Neuronal stem cell (in vitro differentiated cells): ENCODE results near the gene KRTAP19-7.

Experiments used
- DNase-seq: peaks from one replicate; pipeline ENCODE4 v3.0.0-alpha.2; 2013; ENCODE audit warnings: low spot score
- H2AFZ ChIP-seq: one replicate; pipeline ENCODE4 v1.6.1; 2013; ENCODE audit warnings: mild to moderate bottlenecking, low read length, inconsistent platforms
- H2AK5ac ChIP-seq: 2 replicates; pipeline ENCODE4 v1.6.1; 2013; ENCODE audit warnings: low read depth, mild to moderate bottlenecking, inconsistent platforms, low read length, moderate library complexity, mixed read lengths
- H2BK120ac ChIP-seq: 2 replicates; pipeline ENCODE4 v1.6.1; 2013; ENCODE audit warnings: low read depth, mild to moderate bottlenecking, inconsistent platforms, low read length, moderate library complexity, mixed read lengths
- H2BK12ac ChIP-seq: one replicate; pipeline ENCODE4 v1.6.1; 2013; ENCODE audit warnings: low read length, inconsistent platforms
- H2BK15ac ChIP-seq: 2 replicates; pipeline ENCODE4 v1.6.1; 2013; ENCODE audit warnings: mild to moderate bottlenecking, low read length, inconsistent platforms, mixed read lengths
- H2BK5ac ChIP-seq: one replicate; pipeline ENCODE4 v1.6.1; 2013; ENCODE audit warnings: inconsistent platforms, mild to moderate bottlenecking, low read length, moderate library complexity
- H3K14ac ChIP-seq: one replicate; pipeline ENCODE4 v1.6.1; 2013; ENCODE audit warnings: low read length, inconsistent platforms
- H3K18ac ChIP-seq: 2 replicates; pipeline ENCODE4 v1.6.1; 2013; ENCODE audit warnings: low read length, inconsistent platforms
- H3K23ac ChIP-seq: 2 replicates; pipeline ENCODE4 v1.6.1; 2013; ENCODE audit warnings: low read depth, mild to moderate bottlenecking, mixed read lengths, low read length, inconsistent platforms; ENCODE audit not compliant: poor library complexity
- H3K27ac ChIP-seq: replicated peaks from 3 replicates; pipeline ENCODE4 v1.5.1; 2013; ENCODE audit warnings: low read length, inconsistent platforms
- H3K27me3 ChIP-seq, 3 experiments: 2 replicates each; pipeline ENCODE4 v1.6.1; 2013; ENCODE audit warnings: low read length in 3 of 3, mild to moderate bottlenecking in 2 of 3, inconsistent platforms in 1 of 3, low read depth in 1 of 3, mixed read lengths in 1 of 3, moderate library complexity in 1 of 3; ENCODE audit not compliant: control insufficient read depth in 3 of 3, insufficient read depth in 3 of 3
- H3K36me3 ChIP-seq, 2 donors: replicated peaks in 1 of 2; 2 replicates each; pipeline ENCODE4 v1.6.1; 2013; ENCODE audit warnings: low read length in 2 of 2; ENCODE audit not compliant: control insufficient read depth in 2 of 2, insufficient read depth in 2 of 2
- H3K4ac ChIP-seq: 2 replicates; pipeline ENCODE4 v1.6.1; 2013; ENCODE audit warnings: inconsistent platforms, mild to moderate bottlenecking, low read length, moderate library complexity
- H3K4me1 ChIP-seq, 2 donors: 1 replicate in 1 of 2; 2 replicates in 1 of 2; pipeline ENCODE4 v1.6.1; 2013; ENCODE audit warnings: low read length in 2 of 2, low read depth in 1 of 2; ENCODE audit not compliant: control insufficient read depth in 2 of 2, insufficient read depth in 1 of 2
- H3K4me2 ChIP-seq: one replicate; pipeline ENCODE4 v1.6.1; 2013; ENCODE audit warnings: mild to moderate bottlenecking, low read length, inconsistent platforms; ENCODE audit not compliant: insufficient read depth, poor library complexity, severe bottlenecking
- H3K4me3 ChIP-seq, 2 donors: 2 replicates each; pipeline ENCODE4 v1.5.1; 2013; ENCODE audit warnings: low read length in 2 of 2, mild to moderate bottlenecking in 2 of 2, inconsistent platforms in 1 of 2, moderate library complexity in 1 of 2
- H3K79me1 ChIP-seq: one replicate; pipeline ENCODE4 v1.6.1; 2013; ENCODE audit warnings: low read depth, mild to moderate bottlenecking, inconsistent platforms, low read length, moderate library complexity
- H3K9ac ChIP-seq: one replicate; pipeline ENCODE4 v1.6.1; 2013; ENCODE audit warnings: mild to moderate bottlenecking, low read depth, low read length, inconsistent platforms; ENCODE audit not compliant: poor library complexity
- H3K9me3 ChIP-seq, 2 donors: replicated peaks in 1 of 2; 2 replicates each; pipeline versions ENCODE3 to v1.6.1; 2013; ENCODE audit warnings: low read length in 2 of 2, mild to moderate bottlenecking in 2 of 2, inconsistent platforms in 1 of 2, low read depth in 1 of 2, mixed read lengths in 1 of 2, moderate library complexity in 1 of 2; ENCODE audit not compliant: control insufficient read depth in 2 of 2, insufficient read depth in 1 of 2
- H4K8ac ChIP-seq: one replicate; pipeline ENCODE4 v1.6.1; 2013; ENCODE audit warnings: low read depth, mild to moderate bottlenecking, inconsistent platforms, low read length, moderate library complexity
- H4K91ac ChIP-seq: one replicate; pipeline ENCODE4 v1.6.1; 2013; ENCODE audit warnings: low read length, low read depth, mild to moderate bottlenecking, inconsistent platforms; ENCODE audit not compliant: poor library complexity
- WGBS, 2 donors: extraction: QIAGEN DNeasy Blood & Tissue Kit; methylation state at CpG; one replicate each; pipeline ENCODE4 v1.1.7; 2013; ENCODE audit warnings: missing lambda C conversion rate in 2 of 2, mixed read lengths in 1 of 2; ENCODE audit not compliant: insufficient read length in 2 of 2, insufficient replicate concordance in 1 of 2; ENCODE audit errors: extremely low coverage in 2 of 2; 5-methylcytosine and 5-hydroxymethylcytosine counted together

The KRTAP19-7 gene

GRCh38 chr21:30579346-30579745, 18.2 kb upstream of the KRTAP19-7 start:
- H3K79me1 ChIP-seq, result no peaks in the 10 kb centered on the region
- H3K14ac ChIP-seq, result no peak overlapping the region
- H3K18ac ChIP-seq, result no peak overlapping the region
- no CpG with 5 or more reads among the region's 1 CpG for WGBS, 2 donors
- H3K27ac ChIP-seq, result no peak overlapping the region
- no peak overlapping the region for H3K23ac ChIP-seq
- no peaks in the 10 kb centered on the region for H3K27me3 ChIP-seq
- H3K4me1 ChIP-seq, result peaks cover 0 to 13% of the 10 kb centered on the region in 2 donors
- no peak overlapping the region for H3K9ac ChIP-seq
- H2BK120ac ChIP-seq, result no peak overlapping the region
- H2BK5ac ChIP-seq, result no peak overlapping the region
- H4K8ac ChIP-seq, result no peak overlapping the region
- H3K4ac ChIP-seq, result no peak overlapping the region
- DNase-seq, result peak; percentile 29
- H2AFZ ChIP-seq, result no peak overlapping the region
- no peaks in the 10 kb centered on the region for H3K9me3 ChIP-seq
- no peak overlapping the region for H2BK12ac ChIP-seq
- H3K4me2 ChIP-seq, result no peak overlapping the region
- H3K36me3 ChIP-seq, result no peaks in the 10 kb centered on the region
- H3K4me3 ChIP-seq, result no peak overlapping the region
- no peak overlapping the region for H4K91ac ChIP-seq
- H2BK15ac ChIP-seq, result no peak overlapping the region
- H2AK5ac ChIP-seq, result no peak overlapping the region

- no peak overlapping the region for H2AFZ ChIP-seq
- H3K4me2 ChIP-seq, result no peak overlapping the region
Measured at GRCh38 chr21:30577766-30578165, 16.7 kb upstream of the KRTAP19-7 start.

GRCh38 chr21:30567617-30568016, 6.5 kb upstream of the KRTAP19-7 start:
- H3K4me1 ChIP-seq, result no peaks in the 10 kb centered on the region
- no peak overlapping the region for H2BK15ac ChIP-seq
- H2BK120ac ChIP-seq, result no peak overlapping the region
- no peak overlapping the region for H3K4ac ChIP-seq
- H3K27ac ChIP-seq, result no peak overlapping the region
- no peak overlapping the region for H3K4me2 ChIP-seq
- H3K18ac ChIP-seq, result no peak overlapping the region
- no peak overlapping the region for H3K4me3 ChIP-seq
- H3K23ac ChIP-seq, result no peak overlapping the region
- DNase-seq, result no peak
- no peak overlapping the region for H2AK5ac ChIP-seq
- no peak overlapping the region for H3K14ac ChIP-seq
- no peaks in the 10 kb centered on the region for H3K79me1 ChIP-seq
- no peak overlapping the region for H2BK5ac ChIP-seq
- H4K8ac ChIP-seq, result no peak overlapping the region
- no peaks in the 10 kb centered on the region for H3K27me3 ChIP-seq
- H2BK12ac ChIP-seq, result no peak overlapping the region
- no peaks in the 10 kb centered on the region for H3K36me3 ChIP-seq
- no peak overlapping the region for H3K9ac ChIP-seq
- H4K91ac ChIP-seq, result no peak overlapping the region
- H2AFZ ChIP-seq, result no peak overlapping the region
- no peaks in the 10 kb centered on the region for H3K9me3 ChIP-seq

More at GRCh38 chr21:30577766-30578165, 16.7 kb upstream of the KRTAP19-7 start:
- no peak overlapping the region for H2BK12ac ChIP-seq
- H4K91ac ChIP-seq, result no peak overlapping the region
- no peak overlapping the region for H3K4me3 ChIP-seq
- H2BK15ac ChIP-seq, result no peak overlapping the region
- H3K36me3 ChIP-seq, result no peaks in the 10 kb centered on the region
- no peak overlapping the region for H2BK120ac ChIP-seq
- H3K14ac ChIP-seq, result no peak overlapping the region
- H3K23ac ChIP-seq, result no peak overlapping the region
- H3K4me1 ChIP-seq, result peaks cover 0 to 8% of the 10 kb centered on the region in 2 donors
- H2AK5ac ChIP-seq, result no peak overlapping the region
- no peak overlapping the region for H4K8ac ChIP-seq
- no peak overlapping the region for H3K9ac ChIP-seq
- H3K27me3 ChIP-seq, result no peaks in the 10 kb centered on the region
- no peak for DNase-seq
- no peak overlapping the region for H3K18ac ChIP-seq
- no peaks in the 10 kb centered on the region for H3K9me3 ChIP-seq
- peak overlapping the region; percentile 24 for H3K27ac ChIP-seq
- no peak overlapping the region for H3K4ac ChIP-seq
- H3K79me1 ChIP-seq, result no peaks in the 10 kb centered on the region
- no peak overlapping the region for H2BK5ac ChIP-seq

GRCh38 chr21:30563630-30564029, 2.5 kb upstream of the KRTAP19-7 start:
- Histone ChIP-seq H2AFZ (no peak overlapping the region), H3K23ac (no peak overlapping the region), H3K36me3 (no peaks in the 10 kb centered on the region), H4K8ac (no peak overlapping the region), H3K18ac (no peak overlapping the region), H3K4me2 (no peak overlapping the region), H2BK15ac (no peak overlapping the region), H3K27me3 (no peaks in the 10 kb centered on the region), H3K9me3 (no peaks in the 10 kb centered on the region), H3K4me1 (no peaks in the 10 kb centered on the region), H4K91ac (no peak overlapping the region), H3K27ac (no peak overlapping the region), H2BK120ac (no peak overlapping the region), H3K4me3 (no peak overlapping the region), H3K79me1 (no peaks in the 10 kb centered on the region), H3K9ac (no peak overlapping the region), H3K4ac (no peak overlapping the region), H2AK5ac (no peak overlapping the region), H3K14ac (no peak overlapping the region), H2BK5ac (no peak overlapping the region), H2BK12ac (no peak overlapping the region)
- no peak for DNase-seq
- WGBS, 2 donors, result no CpG with 5 or more reads among the region's 2 CpGs
